Duodenal mucosa (tissue), 2 donors: ENCODE data around the gene ZNF79.

Experiments used
- H3K27ac ChIP-seq: one replicate; pipeline ENCODE4 v1.7.0; 2013; ENCODE audit warnings: low read depth, low read length
- H3K27me3 ChIP-seq, 2 donors: one replicate each; pipeline ENCODE4 v1.7.0; 2013; ENCODE audit warnings: low read length in 2 of 2, control low read depth in 1 of 2; ENCODE audit not compliant: insufficient read depth in 2 of 2, control insufficient read depth in 1 of 2
- H3K36me3 ChIP-seq, 2 donors: one replicate each; pipeline ENCODE4 v1.7.0; 2013; ENCODE audit warnings: low read length in 2 of 2, control low read depth in 1 of 2; ENCODE audit not compliant: insufficient read depth in 2 of 2, control insufficient read depth in 1 of 2
- H3K4me1 ChIP-seq, 2 donors: one replicate each; pipeline ENCODE4 v1.7.0; 2013; ENCODE audit warnings: low read length in 2 of 2, control low read depth in 1 of 2; ENCODE audit not compliant: insufficient read depth in 2 of 2, control insufficient read depth in 1 of 2
- H3K4me3 ChIP-seq, 2 donors: one replicate each; pipeline ENCODE4 v1.7.0; 2013; ENCODE audit warnings: low read length in 2 of 2, low read depth in 1 of 2
- H3K9ac ChIP-seq, 2 donors: one replicate each; pipeline ENCODE4 v1.7.0; 2013; ENCODE audit warnings: low read length in 2 of 2, low read depth in 1 of 2
- H3K9me3 ChIP-seq, 2 donors: one replicate each; pipeline ENCODE4 v1.7.0; 2013; ENCODE audit warnings: low read length in 2 of 2, control low read depth in 1 of 2; ENCODE audit not compliant: control insufficient read depth in 1 of 2

ZNF79 gene

DNA sequence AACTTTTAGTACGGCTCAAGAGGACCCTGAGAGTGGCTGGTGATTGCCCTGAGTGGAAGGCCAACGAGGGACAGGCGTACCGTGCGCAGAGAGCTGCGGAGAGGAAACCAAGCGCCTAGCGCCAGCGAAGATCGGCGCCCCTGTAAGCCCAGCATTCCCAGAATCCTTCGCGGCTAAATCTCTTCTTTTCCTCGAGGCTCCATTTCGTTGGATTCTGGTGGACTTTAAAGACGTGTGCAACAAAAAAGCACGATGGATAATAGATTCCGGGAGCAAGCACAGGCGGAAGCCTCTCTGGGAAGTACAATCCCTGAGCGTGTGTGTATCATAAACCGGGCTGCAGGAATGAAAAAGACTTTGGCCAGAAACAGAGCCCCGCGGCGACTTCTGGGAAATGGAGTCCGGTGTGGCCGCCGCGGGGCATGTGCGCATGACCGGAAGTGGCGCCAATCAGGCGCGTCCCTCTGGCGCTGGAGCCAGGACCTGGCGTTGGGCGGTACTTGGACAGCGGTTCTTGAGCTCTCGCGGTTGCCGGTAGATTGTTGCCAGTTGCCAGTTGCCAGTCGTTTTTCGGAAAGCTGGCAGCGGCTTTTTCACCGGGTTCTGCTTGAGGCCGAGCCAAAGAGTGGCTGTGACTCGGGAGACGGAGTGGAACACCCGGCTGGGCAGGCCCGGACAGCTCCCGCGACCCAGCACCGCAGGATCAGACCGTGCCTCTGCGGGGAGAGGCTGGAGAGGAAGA lies at the start of gene ZNF79:
Gene ZNF79 (plus strand): TSS at position 449 of the 742 bp plus-strand sequence. CDS start 406 bp downstream, outside the sequence.
- no peaks in the 10 kb centered on the region for H3K9me3 ChIP-seq
- peaks cover 25 to 32% of the 10 kb centered on the region in 2 donors for H3K4me1 ChIP-seq
- H3K27ac ChIP-seq: peak within 1 kb of the TSS; percentile 79
- H3K4me3 ChIP-seq: peak within 1 kb of the TSS; percentile 93 to 95
- H3K36me3 ChIP-seq: peaks cover 0 to 9% of the 10 kb centered on the region in 2 donors
- H3K27me3 ChIP-seq: no peaks in the 10 kb centered on the region
- H3K9ac ChIP-seq: peak within 1 kb of the TSS; percentile 76 to 88

DNA sequence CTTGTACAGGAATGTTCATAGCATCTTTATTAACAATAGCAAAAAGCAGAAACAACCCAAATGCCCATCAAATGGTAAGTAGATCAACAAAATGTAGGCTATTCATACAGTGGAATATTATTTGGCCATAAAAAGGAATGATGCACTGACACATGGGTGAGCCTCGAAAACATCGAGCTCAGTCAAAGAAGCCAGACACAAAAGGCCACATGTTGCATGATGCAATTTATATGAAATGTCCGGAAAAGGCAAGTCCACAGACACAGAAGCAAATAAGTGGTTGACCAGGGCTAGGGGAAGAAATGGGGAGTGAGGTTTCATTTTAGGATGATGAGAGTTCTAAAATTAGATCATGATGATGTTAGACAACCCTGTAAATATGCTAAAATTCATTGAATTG lies 43.7 kb upstream of the ZNF79 start:
- Histone ChIP-seq H3K36me3 (no peaks in the 10 kb centered on the region), H3K9ac (no peak overlapping the region), H3K4me3 (no peak overlapping the region), H3K27ac (no peak overlapping the region), H3K9me3 (no peaks in the 10 kb centered on the region), H3K27me3 (no peaks in the 10 kb centered on the region), H3K4me1 (no peaks in the 10 kb centered on the region)

DNA sequence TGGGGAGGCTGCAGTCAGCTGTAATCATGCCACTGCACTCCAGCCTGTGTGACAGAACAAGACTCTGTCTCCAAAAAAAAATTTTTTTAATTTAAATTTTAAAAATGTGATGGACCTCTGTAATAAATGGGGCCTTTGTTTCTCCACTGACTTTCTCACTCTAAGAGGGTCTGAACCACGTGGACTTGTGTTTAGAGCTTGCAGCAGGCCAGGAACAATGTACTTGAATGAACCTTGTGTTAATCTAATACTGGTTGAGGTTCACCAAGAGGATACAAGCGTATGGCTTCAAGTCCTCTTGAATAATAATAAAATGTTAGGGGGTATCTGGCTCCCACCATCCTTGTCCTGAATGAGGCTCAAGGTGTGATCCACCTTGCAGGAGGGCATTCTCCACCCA lies 41.6 kb upstream of the ZNF79 start:
- Histone ChIP-seq H3K4me1 (no peaks in the 10 kb centered on the region), H3K9me3 (no peaks in the 10 kb centered on the region), H3K9ac (no peak overlapping the region), H3K4me3 (no peak overlapping the region), H3K36me3 (no peaks in the 10 kb centered on the region), H3K27ac (no peak overlapping the region), H3K27me3 (no peaks in the 10 kb centered on the region)

DNA sequence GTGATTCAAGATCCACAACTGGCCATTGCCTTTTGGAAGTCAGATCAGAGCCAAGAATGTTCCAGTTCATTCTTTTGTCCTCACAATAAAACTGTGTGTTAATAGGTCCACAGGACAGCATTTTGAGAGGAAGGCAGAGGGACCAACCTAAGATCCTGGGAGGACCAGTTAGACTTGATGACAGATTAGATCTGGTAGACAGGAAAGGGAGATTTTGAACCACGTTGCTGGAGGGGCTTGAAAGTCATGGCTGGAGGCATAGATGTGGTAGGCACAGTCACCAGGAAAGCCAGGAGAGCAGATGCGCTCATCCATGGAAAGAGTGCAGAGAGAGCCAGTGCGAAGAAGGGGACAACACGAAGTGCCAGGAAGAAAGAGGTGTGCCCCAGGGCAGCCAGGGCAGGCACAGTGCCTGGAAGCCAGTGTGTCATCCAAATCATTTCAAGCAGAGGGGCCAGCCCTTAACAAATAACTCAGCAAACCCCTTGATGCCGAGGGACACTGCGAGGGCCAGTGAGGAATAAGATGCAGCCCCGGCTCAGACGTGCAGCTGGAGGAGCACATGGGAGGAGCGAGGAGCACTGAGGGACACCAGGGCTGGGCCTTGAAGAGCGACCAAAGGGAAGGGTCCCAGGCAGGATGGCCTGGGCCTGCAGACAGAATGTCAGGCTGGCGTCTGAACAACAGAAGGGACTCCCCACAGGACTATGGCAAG lies 40.0 kb upstream of the ZNF79 start:
- H3K36me3 ChIP-seq: no peaks in the 10 kb centered on the region
- H3K27me3 ChIP-seq: no peaks in the 10 kb centered on the region
- H3K4me3 ChIP-seq: no peak overlapping the region
- no peak overlapping the region for H3K27ac ChIP-seq
- no peak overlapping the region for H3K9ac ChIP-seq
- H3K4me1 ChIP-seq: peaks cover 13 to 15% of the 10 kb centered on the region in 2 donors
- no peaks in the 10 kb centered on the region for H3K9me3 ChIP-seq

DNA sequence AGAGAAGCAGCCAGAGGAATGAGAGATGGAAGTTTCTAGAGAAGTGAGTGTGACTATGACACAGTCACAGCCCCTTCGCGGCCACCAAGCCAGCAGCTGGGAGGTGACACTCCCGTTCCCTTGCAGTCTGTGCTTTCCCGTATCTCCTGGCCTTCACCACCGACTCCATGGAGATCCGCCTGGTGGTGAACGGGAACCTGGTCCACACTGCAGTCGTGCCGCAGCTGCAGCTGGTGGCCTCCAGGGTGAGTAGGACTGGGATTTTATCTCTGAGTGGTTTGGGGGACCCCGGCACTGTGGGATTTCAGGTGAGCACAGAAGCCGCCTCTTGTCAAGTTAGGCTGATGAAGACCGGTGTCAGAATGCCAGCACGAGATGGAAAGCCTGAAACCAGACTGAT lies 39.3 kb upstream of the ZNF79 start:
- Histone ChIP-seq H3K9ac (no peak overlapping the region), H3K4me3 (no peak overlapping the region), H3K9me3 (no peaks in the 10 kb centered on the region), H3K4me1 (peaks cover 17 to 20% of the 10 kb centered on the region in 2 donors), H3K27ac (no peak overlapping the region), H3K27me3 (no peaks in the 10 kb centered on the region), H3K36me3 (no peaks in the 10 kb centered on the region)

DNA sequence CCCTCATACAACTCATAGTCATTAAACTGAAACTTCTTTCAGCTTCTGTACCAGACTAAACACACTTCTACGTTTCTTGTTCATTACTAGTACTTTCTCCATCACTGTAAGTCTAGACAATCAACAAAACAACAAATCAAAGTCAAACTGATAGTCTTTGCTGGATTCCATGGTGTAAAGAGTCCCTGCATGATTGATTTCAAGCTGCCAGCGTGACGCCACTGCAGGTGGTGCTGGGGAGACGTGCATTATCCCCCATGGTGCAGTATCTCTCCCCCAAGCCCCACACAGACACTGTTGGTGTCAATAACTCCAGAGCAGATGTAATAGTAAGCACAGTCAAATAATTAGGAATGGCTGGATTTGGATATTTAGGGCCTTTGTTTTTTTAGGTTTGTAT lies 37.9 kb upstream of the ZNF79 start:
- H3K9ac ChIP-seq: no peak overlapping the region
- H3K27me3 ChIP-seq: no peaks in the 10 kb centered on the region
- H3K27ac ChIP-seq: no peak overlapping the region
- no peaks in the 10 kb centered on the region for H3K36me3 ChIP-seq
- no peak overlapping the region for H3K4me3 ChIP-seq
- H3K4me1 ChIP-seq: peaks cover 24 to 29% of the 10 kb centered on the region in 2 donors
- no peaks in the 10 kb centered on the region for H3K9me3 ChIP-seq

DNA sequence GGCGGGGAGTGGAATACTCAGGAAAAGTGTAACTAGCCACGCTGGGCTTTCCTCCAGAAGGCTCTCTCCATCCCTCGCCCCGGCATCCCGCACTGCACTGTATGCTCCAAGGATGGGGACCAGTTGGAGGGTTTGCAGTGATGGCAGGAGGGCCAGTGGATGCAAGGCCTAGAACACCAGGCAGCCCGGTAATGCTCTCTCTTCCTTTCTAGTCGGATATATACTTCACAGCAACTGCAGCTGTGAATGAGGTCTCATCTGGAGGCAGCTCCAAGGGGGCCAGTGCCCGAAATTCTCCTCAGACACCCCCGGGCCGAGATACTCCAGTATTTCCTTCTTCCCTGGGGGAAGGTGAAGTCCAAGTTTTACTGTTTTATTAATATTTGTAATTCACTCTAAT lies 37.2 kb upstream of the ZNF79 start:
- Histone ChIP-seq H3K9me3 (no peaks in the 10 kb centered on the region), H3K9ac (no peak overlapping the region), H3K4me3 (no peak overlapping the region), H3K36me3 (no peaks in the 10 kb centered on the region), H3K27me3 (no peaks in the 10 kb centered on the region), H3K4me1 (peaks cover 24 to 29% of the 10 kb centered on the region in 2 donors), H3K27ac (no peak overlapping the region)

DNA sequence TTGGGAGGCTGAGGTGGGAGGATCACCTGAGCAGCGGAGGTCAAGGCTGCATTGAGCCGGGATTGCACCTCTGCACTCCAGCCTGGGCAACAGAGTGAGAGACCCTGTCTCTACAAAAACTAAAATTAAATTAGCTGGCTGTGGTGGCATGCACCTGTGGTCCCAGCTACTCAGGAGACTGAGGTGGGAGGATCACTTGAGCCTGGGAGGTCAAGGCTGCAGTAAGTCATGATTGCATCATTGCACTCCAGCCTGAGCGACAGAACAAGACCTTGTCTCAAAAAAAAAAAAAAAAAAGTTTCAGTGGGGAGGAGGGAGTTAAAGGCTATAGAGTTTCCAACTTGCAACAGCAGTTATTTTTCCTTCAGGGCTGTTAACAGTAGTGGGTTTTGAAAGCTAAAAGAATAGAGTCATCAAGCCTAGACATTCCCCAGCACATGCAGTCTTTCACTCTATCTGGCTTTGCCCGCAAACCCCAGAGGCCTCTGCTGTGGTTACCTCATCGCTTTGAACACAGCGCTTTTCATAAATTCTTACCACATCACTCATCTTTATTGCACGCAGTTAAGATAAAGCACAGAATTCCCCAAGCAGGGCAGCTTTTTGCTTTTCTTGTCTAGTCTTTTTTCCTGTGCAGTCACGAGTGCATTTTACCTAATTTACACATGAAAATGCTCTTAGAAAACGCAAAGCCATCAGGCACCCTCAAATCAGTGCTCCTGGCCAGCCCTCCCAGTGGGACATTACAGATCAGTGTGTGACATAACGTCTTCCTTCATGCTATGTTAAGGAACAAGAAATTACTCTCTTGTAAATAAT lies 35.9 kb upstream of the ZNF79 start:
- Histone ChIP-seq H3K4me3 (peak overlapping the region in 1 of 2 donors; percentile 9), H3K27me3 (no peaks in the 10 kb centered on the region), H3K9ac (peak overlapping the region in 1 of 2 donors; percentile 37), H3K36me3 (no peaks in the 10 kb centered on the region), H3K4me1 (peaks cover 24 to 29% of the 10 kb centered on the region in 2 donors), H3K9me3 (no peaks in the 10 kb centered on the region), H3K27ac (no peak overlapping the region)

DNA sequence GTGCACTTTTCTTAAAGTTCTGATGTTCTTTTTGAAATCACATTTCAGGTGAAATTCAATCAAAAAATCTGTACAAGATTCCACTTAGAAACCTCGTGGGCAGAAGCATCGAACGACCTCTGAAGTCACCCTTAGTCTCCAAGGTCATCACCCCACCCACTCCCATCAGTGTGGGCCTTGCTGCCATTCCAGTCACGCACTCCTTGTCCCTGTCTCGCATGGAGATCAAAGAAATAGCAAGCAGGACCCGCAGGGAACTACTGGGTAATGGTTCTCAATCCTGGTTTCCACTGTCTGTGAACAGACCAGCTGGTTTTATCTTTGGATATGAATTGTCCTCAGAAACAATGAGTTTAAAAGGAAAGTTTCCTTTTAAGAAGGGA lies 35.3 kb upstream of the ZNF79 start:
- Histone ChIP-seq H3K4me3 (peak overlapping the region in 1 of 2 donors; percentile 9), H3K9me3 (no peaks in the 10 kb centered on the region), H3K27me3 (no peaks in the 10 kb centered on the region), H3K36me3 (no peaks in the 10 kb centered on the region), H3K9ac (peak overlapping the region in 1 of 2 donors; percentile 37), H3K27ac (no peak overlapping the region), H3K4me1 (peaks cover 24 to 29% of the 10 kb centered on the region in 2 donors)
